Skeletal muscle satellite cell (primary cell): Measurements from ENCODE around the gene DMC1.

Experiments
- H3K27me3 ChIP-seq: 2 replicates; pipeline ENCODE4 v1.7.0; 2013; ENCODE audit warnings: low read length; ENCODE audit not compliant: control insufficient read depth, insufficient read depth
- H3K36me3 ChIP-seq: 2 replicates; pipeline ENCODE4 v1.7.0; 2013; ENCODE audit warnings: mild to moderate bottlenecking, control low read depth, low read length; ENCODE audit not compliant: insufficient read depth
- H3K4me1 ChIP-seq: 2 replicates; pipeline ENCODE4 v1.7.0; 2013; ENCODE audit warnings: low read length; ENCODE audit not compliant: control insufficient read depth, insufficient read depth
- H3K4me2 ChIP-seq: 2 replicates; pipeline ENCODE4 v1.7.0; 2013; ENCODE audit warnings: mild to moderate bottlenecking, low read length
- H3K4me3 ChIP-seq: 2 replicates; pipeline ENCODE4 v1.7.0; 2013; ENCODE audit warnings: low read length
- H3K9ac ChIP-seq: 2 replicates; pipeline ENCODE4 v1.7.0; 2013; ENCODE audit warnings: mild to moderate bottlenecking, low read depth, low read length, moderate library complexity
- H3K9me3 ChIP-seq: replicated peaks from 2 replicates; pipeline ENCODE4 v1.7.0; 2013; ENCODE audit warnings: mild to moderate bottlenecking, control low read depth, low read length

The DMC1 gene

DNA sequence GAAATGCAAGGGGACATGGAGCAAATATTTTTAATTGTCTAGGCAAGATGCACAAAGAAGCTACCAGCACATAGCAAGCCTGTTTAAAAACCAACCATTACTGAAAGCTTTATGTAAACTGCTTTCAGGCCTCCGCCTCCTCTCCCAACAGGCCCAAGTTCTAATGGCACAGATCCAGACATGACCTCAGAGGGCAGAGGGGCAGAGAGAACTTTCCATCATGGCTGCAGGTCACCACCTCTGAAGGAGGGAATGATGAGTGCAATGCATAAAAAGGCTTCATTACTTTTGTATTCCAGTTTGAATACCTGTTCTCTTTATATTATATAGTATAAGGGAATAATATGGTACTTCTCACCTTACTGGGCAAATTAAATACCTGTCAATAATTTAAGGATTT, 79.1 kb downstream of the DMC1 start:
- no peak overlapping the region for H3K4me3 ChIP-seq
- H3K36me3 ChIP-seq = peaks cover 94% of the 10 kb centered on the region
- no peak overlapping the region for H3K9ac ChIP-seq
- no peak overlapping the region for H3K4me2 ChIP-seq
- H3K4me1 ChIP-seq = peaks cover 44% of the 10 kb centered on the region
- H3K27me3 ChIP-seq = no peaks in the 10 kb centered on the region
- no peaks in the 10 kb centered on the region for H3K9me3 ChIP-seq

DNA sequence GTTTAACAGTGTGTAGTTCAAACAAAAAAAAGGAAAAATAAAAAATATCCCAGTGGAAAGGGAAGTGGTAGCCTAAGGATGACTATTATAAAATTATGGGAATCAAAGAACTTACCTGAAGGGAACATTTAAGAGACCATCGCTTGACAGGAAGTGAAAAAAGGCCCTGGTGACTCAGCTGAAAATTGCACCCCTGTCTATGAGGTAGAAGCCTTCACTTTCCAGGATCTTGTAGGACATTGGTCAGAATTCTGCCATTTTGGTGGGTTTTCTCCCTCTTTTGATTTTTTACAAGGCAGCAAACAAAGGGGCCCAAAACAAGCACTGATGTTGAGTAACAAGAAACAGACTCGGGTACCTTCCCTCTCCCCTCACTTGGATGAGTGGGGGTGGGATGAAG, 79.5 kb downstream of the DMC1 start:
- H3K9me3 ChIP-seq = no peaks in the 10 kb centered on the region
- H3K4me1 ChIP-seq = peaks cover 41% of the 10 kb centered on the region
- H3K27me3 ChIP-seq = no peaks in the 10 kb centered on the region
- no peak overlapping the region for H3K4me3 ChIP-seq
- H3K4me2 ChIP-seq = no peak overlapping the region
- H3K9ac ChIP-seq = no peak overlapping the region
- H3K36me3 ChIP-seq = peaks cover 93% of the 10 kb centered on the region

DNA sequence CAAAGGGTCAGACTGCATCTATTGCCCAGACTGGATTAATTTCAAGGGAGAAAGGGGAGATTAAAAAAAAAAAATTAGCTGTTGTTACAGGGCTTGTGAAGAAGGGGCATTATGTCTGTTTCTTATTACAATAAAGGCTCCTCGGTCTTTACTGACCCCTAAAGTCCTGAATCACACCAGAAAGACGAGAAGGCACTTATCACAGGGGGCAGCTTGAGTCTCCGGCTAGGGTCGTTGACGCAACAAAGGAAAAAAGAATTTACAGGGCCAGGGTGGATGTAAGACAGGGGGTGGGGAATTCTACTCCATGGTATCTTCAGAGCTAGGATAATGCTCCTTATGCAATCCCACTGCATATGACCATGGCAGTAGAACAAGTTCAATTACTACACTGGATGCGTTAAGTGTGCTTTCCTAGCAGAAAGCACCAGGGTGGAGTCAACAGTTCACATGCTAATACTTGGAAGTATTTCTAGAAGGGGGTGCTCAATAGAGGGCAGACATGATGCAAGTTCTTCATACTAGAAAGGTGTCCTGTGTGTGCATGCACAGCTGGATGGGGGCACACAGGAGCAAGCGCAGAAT, 80.3 kb downstream of the DMC1 start:
- Histone ChIP-seq H3K4me1 (peaks cover 36% of the 10 kb centered on the region), H3K27me3 (no peaks in the 10 kb centered on the region)

DNA sequence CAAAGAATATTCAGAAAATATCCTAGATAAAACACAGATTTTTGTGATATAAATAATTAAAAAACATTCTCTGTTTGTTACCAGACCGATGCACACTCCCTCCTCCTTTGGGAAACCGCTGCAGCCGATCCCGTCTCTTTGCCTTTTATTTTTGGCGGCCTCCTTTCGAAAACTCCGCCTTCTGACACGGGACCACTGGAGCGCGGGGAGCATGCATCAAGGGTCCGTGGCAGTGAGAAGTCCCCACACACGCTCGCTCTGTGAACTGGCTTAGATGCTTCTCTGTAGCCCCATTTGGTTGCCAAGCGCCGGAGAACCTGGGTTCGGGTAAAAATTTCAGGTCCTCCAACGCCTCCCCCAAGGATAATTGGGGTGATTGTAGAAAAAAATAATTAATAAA, 80.8 kb downstream of the DMC1 start:
- Histone ChIP-seq H3K9me3 (no peaks in the 10 kb centered on the region), H3K27me3 (no peaks in the 10 kb centered on the region), H3K4me3 (no peak overlapping the region), H3K9ac (no peak overlapping the region), H3K4me2 (no peak overlapping the region), H3K36me3 (peaks cover 93% of the 10 kb centered on the region), H3K4me1 (peaks cover 31% of the 10 kb centered on the region)

More for the DNA sequence above, 80.3 kb downstream of the DMC1 start:
- Histone ChIP-seq H3K4me3 (no peak overlapping the region), H3K9me3 (no peaks in the 10 kb centered on the region), H3K4me2 (no peak overlapping the region), H3K36me3 (peaks cover 93% of the 10 kb centered on the region), H3K9ac (no peak overlapping the region)

DNA sequence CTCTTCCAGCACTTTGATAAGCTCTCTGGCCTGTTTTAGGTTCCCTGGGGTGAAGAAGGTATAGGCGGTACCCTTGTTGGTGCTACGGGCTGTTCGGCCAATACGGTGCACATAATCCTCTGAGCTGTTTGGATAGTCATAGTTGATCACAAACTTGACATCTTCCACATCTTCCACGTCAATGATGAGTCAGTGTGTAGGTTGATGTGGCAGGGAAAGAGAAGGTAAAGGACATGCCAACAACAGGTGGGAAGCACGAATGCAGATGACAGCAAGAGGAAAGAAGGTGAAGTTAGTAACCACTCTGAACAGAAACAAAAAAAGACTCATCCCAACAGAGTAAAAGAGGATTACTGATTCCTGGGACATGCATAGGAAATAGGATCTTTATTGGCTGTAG, 82.0 kb downstream of the DMC1 start:
- Histone ChIP-seq H3K27me3 (no peaks in the 10 kb centered on the region), H3K4me2 (no peak overlapping the region), H3K9ac (no peak overlapping the region), H3K9me3 (no peaks in the 10 kb centered on the region), H3K4me3 (no peak overlapping the region), H3K36me3 (peaks cover 93% of the 10 kb centered on the region), H3K4me1 (peaks cover 19% of the 10 kb centered on the region)

DNA sequence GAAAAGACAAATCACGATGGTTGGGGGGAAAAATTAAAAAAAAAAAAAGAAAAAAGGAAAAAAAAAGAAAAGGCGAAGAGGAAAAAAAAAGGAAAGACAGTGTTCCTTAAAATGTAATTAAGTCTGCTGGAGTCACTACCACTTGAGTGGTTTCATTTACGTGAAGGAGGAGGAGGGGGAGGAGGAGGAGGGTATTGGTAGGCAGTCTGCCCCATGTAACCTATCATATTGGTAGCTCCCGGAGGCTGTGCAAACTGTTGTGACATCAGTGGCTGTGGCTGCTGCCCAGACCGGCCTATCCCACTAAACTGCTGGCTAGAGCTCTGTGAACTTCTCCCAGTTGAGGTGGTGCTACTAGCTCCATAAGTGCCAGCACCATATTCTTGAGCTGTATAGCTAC, 84.2 kb downstream of the DMC1 start:
- Histone ChIP-seq H3K4me1 (no peaks in the 10 kb centered on the region), H3K4me2 (no peak overlapping the region), H3K36me3 (peaks cover 94% of the 10 kb centered on the region), H3K4me3 (no peak overlapping the region), H3K9me3 (no peaks in the 10 kb centered on the region), H3K9ac (no peak overlapping the region), H3K27me3 (no peaks in the 10 kb centered on the region)

DNA sequence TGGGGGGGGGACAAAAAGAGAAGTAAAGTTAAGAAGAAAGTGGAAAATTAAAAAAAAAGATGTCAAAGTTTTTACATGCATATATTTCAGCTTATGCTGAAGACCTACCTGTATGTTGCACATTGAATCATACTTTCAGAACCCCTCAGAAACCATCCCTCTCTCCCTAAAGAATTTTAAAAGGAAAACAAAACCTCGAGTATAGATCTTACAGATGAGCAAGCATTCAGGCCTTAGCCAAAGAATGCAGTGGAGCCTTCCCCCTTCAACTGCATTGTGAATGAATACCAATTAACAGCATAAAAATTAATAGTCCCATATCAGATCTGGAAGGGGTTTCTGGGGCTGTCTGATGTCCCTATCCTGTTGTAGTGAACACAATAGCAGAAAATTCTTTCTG, 85.7 kb downstream of the DMC1 start:
- H3K36me3 ChIP-seq = peaks cover 87% of the 10 kb centered on the region
- no peaks in the 10 kb centered on the region for H3K4me1 ChIP-seq
- no peaks in the 10 kb centered on the region for H3K9me3 ChIP-seq
- H3K9ac ChIP-seq = no peak overlapping the region
- no peaks in the 10 kb centered on the region for H3K27me3 ChIP-seq
- H3K4me3 ChIP-seq = no peak overlapping the region
- no peak overlapping the region for H3K4me2 ChIP-seq

DNA sequence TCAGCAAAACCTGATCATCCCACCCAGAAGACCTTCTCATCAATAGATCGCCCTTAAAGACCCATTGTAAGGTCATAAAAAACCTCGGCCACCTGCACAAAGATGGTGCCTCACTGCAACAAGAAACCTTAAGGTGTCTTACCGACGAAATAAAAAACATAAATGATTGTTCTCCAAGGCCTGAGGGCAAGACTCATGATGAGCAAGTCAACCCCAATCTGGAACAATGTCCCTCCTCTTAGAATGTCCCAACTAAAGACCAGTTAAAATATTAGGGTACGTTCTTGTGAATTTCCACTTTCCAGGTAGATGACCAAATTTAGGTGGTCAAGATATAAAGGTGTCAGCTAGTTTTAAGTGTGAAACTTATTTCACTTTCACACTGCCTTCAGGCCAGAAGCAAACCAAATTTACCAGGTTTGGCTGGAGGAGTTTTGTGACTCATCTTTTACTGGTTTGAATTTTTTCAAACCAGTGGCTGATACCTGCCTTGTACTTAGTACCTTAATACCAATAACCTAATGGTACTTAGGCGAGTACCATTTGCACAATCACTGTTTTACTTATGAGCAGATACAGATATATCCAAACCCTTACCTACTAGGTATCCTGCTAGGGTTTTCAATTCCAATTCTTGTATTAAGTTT, 87.2 kb downstream of the DMC1 start:
- Histone ChIP-seq H3K4me1 (no peaks in the 10 kb centered on the region), H3K9me3 (no peaks in the 10 kb centered on the region), H3K9ac (no peak overlapping the region), H3K4me2 (no peak overlapping the region), H3K27me3 (no peaks in the 10 kb centered on the region), H3K36me3 (peaks cover 80% of the 10 kb centered on the region), H3K4me3 (no peak overlapping the region)

DNA sequence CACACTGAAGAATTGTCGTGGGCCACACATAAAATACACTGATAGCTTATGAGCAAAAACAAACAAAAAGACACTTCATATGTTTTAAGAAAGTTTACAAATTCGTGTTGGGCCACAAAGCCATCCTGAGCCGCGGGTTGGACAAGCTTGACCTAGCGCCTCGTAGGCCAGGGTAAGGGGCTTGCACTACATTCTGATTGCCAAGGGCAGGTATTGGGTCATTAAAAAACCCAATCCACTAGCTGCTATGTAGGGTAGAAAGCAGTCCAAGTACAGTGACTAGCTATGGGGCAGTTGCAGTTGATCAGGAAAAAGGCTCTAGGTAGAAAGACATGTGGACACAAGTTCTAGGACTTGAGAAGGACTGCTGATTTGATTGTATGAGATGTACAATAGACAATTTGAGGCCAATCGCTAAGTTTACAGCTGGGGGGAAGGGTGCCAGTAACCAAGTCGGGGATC, 88.1 kb downstream of the DMC1 start:
- Histone ChIP-seq H3K9ac (no peak overlapping the region), H3K4me3 (no peak overlapping the region), H3K36me3 (peaks cover 79% of the 10 kb centered on the region), H3K27me3 (no peaks in the 10 kb centered on the region), H3K4me2 (no peak overlapping the region), H3K9me3 (no peaks in the 10 kb centered on the region), H3K4me1 (no peaks in the 10 kb centered on the region)

DNA sequence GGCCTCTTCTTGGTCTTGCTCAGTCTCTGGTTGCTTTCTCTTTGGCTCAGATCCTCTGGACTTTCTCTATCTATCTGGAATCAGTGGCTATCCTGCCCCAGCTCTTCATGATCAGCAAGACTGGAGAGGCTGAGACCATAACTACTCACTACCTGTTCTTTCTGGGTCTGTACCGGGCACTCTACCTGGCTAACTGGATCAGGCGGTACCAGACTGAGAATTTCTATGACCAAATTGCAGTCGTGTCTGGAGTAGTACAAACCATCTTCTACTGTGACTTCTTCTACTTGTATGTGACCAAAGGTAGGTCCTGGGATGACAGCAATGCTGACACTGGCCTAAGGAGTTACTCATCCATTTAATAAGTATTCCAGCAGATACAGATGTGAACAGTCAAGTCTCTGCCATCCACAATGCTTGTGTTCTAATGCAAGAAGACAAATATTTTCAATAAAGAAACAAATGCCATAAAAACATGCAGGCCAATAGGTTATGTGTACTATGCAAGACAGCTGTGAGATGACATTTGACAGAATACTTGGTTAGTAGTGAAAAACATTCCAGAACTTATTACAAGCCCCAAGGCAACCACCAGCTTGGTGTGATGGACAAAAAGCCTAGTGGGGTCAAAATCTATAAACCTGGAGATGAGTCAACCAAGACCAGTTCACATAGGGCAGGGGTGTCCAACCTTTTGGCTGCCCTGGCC, 88.7 kb downstream of the DMC1 start:
- Histone ChIP-seq H3K27me3 (no peaks in the 10 kb centered on the region), H3K4me3 (no peak overlapping the region), H3K4me1 (no peaks in the 10 kb centered on the region), H3K9me3 (no peaks in the 10 kb centered on the region), H3K4me2 (no peak overlapping the region), H3K9ac (no peak overlapping the region), H3K36me3 (peaks cover 73% of the 10 kb centered on the region)

DNA sequence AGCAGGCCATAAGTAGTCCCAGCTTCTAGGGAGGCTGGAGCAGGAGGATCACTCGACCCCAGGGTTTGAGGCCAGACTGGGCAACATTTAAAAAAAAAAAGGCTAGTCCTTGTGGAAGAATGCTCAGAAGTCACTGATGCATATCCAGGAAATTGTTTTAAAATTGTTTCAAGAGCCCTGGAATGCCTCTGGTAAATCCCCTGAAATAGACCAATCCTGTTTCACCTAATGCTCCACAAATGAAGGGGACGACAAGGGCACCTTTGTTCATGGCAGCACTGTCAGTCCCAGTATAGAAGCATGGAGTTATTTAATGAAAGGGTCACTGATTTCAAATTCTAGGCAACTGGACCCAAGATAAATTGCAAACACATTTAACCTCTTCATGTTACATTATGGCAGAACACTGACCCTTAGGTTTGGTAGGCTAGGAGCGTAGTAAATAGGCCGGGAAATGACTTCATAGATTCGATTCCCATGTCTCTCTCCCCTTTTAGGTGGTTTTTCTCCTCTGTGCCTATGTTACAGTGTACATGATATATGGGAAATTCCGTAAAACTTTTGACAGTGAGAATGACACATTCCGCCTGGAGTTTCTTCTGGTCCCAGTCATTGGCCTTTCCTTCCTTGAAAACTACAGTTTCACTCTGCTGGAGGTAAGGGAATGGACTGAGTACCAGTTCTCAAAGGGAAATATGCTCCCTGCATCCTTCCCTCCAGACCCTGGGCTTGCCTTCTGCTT, 90.7 kb downstream of the DMC1 start:
- Histone ChIP-seq H3K27me3 (no peaks in the 10 kb centered on the region), H3K4me3 (no peak overlapping the region), H3K9ac (no peak overlapping the region), H3K9me3 (no peaks in the 10 kb centered on the region), H3K4me2 (no peak overlapping the region), H3K4me1 (no peaks in the 10 kb centered on the region), H3K36me3 (peaks cover 56% of the 10 kb centered on the region)
